ENCODE measurements around the gene ST3GAL4. TPM values are rescaled to one million over a fixed set of nuclear protein-coding genes. Genes with fewer than 3 reads are reported as not detected.

ST3GAL4 gene
- total RNA-seq, 1 experiment from 2014 or later = 17.3 TPM

DNA sequence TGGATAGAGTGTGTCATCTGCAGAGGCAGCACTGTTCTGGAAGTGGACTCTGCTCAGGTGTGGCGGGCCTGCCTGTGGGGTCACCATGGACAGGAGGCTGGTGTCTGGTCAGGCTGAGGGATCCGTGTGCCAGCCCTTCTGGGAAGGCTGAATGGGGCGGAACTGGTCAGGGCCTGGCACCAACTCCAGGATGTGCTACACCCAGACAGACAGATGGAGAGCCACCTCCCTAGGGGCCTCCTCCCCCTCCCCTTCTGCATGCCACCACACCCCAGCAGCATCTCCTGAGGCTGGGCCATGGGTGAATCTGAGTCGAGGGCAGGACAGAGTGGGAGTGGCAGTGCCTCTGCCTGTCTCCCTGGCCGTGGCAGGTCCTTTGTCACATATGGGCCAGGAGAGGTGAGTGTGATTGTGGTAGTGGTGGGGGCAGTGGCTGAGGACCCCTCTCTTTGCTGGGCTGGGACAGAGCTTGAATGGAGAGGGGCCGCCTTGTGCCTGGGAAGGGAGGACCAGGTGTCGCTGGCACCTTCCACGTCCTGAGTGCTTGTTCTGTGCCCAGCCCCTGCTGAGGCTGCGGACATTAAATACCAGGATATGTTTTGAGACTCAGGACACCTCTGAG lies 29.1 kb downstream of the ST3GAL4 start (continued):
- TF ChIP-seq, protein P1, sequence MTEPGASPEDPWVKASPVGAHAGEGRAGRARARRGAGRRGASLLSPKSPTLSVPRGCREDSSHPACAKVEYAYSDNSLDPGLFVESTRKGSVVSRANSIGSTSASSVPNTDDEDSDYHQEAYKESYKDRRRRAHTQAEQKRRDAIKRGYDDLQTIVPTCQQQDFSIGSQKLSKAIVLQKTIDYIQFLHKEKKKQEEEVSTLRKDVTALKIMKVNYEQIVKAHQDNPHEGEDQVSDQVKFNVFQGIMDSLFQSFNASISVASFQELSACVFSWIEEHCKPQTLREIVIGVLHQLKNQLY (CRISPR knock-in tag; IDR thresholded peaks at IDR 0.05) = no peak
- TF ChIP-seq NFE2L1 (CRISPR knock-in tag; IDR thresholded peaks at IDR 0.05) = no peak
- no peak for TF ChIP-seq ATF1 (CRISPR knock-in tag; IDR thresholded peaks at IDR 0.05)
- TF ChIP-seq ZNF281 (CRISPR knock-in tag; IDR thresholded peaks at IDR 0.05) = no peak
- TF ChIP-seq IRF2 (CRISPR knock-in tag; IDR thresholded peaks at IDR 0.05; ENCODE audit: borderline replicate concordance, low read depth) = no peak

GRCh38 chr11:126385991-126386728 lies 30.7 kb downstream of the ST3GAL4 start:
- DNase-seq (ENCODE audit: low spot score) = no peak
- Mint-ChIP-seq H3K36me3 (no peaks in the 10 kb centered on the region), H3K4me1 (peaks cover 16% of the 10 kb centered on the region), H3K27ac (peak overlapping the region; percentile 80; the same call in 1 of the 2 replicates), H3K4me3 (no peak overlapping the region), H3K9me3 (no peaks in the 10 kb centered on the region), H3K27me3 (ENCODE audit: low read depth) (no peaks in the 10 kb centered on the region)
- ChIA-PET CTCF (interaction anchor here (1.0 kb wide), 1 partner anchor 75 kb away, joined by 3 read pairs; no protein-coding TSS in a partner anchor), POLR2A (no interaction called here)
- no peak for ATAC-seq
- TF ChIP-seq, protein P2, sequence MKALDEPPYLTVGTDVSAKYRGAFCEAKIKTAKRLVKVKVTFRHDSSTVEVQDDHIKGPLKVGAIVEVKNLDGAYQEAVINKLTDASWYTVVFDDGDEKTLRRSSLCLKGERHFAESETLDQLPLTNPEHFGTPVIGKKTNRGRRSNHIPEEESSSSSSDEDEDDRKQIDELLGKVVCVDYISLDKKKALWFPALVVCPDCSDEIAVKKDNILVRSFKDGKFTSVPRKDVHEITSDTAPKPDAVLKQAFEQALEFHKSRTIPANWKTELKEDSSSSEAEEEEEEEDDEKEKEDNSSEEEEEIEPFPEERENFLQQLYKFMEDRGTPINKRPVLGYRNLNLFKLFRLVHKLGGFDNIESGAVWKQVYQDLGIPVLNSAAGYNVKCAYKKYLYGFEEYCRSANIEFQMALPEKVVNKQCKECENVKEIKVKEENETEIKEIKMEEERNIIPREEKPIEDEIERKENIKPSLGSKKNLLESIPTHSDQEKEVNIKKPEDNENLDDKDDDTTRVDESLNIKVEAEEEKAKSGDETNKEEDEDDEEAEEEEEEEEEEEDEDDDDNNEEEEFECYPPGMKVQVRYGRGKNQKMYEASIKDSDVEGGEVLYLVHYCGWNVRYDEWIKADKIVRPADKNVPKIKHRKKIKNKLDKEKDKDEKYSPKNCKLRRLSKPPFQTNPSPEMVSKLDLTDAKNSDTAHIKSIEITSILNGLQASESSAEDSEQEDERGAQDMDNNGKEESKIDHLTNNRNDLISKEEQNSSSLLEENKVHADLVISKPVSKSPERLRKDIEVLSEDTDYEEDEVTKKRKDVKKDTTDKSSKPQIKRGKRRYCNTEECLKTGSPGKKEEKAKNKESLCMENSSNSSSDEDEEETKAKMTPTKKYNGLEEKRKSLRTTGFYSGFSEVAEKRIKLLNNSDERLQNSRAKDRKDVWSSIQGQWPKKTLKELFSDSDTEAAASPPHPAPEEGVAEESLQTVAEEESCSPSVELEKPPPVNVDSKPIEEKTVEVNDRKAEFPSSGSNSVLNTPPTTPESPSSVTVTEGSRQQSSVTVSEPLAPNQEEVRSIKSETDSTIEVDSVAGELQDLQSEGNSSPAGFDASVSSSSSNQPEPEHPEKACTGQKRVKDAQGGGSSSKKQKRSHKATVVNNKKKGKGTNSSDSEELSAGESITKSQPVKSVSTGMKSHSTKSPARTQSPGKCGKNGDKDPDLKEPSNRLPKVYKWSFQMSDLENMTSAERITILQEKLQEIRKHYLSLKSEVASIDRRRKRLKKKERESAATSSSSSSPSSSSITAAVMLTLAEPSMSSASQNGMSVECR (CRISPR knock-in tag; IDR thresholded peaks at IDR 0.05; ENCODE audit: borderline replicate concordance) = no peak
- TF ChIP-seq, protein P1 (CRISPR knock-in tag; IDR thresholded peaks at IDR 0.05) = no peak
- TF ChIP-seq ZNF219 (CRISPR knock-in tag; IDR thresholded peaks at IDR 0.05; ENCODE audit: borderline replicate concordance) = no peak
- TF ChIP-seq, protein P3, sequence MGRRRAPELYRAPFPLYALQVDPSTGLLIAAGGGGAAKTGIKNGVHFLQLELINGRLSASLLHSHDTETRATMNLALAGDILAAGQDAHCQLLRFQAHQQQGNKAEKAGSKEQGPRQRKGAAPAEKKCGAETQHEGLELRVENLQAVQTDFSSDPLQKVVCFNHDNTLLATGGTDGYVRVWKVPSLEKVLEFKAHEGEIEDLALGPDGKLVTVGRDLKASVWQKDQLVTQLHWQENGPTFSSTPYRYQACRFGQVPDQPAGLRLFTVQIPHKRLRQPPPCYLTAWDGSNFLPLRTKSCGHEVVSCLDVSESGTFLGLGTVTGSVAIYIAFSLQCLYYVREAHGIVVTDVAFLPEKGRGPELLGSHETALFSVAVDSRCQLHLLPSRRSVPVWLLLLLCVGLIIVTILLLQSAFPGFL (CRISPR knock-in tag; IDR thresholded peaks at IDR 0.05; ENCODE audit: borderline replicate concordance) = no peak
- TF ChIP-seq TEAD4 (CRISPR knock-in tag; IDR thresholded peaks at IDR 0.05) = no peak
- no peak for TF ChIP-seq ZNF281 (CRISPR knock-in tag; IDR thresholded peaks at IDR 0.05)
- TF ChIP-seq ELF4 (CRISPR knock-in tag; IDR thresholded peaks at IDR 0.05; ENCODE audit: low read depth) = no peak
- TF ChIP-seq, protein P4, sequence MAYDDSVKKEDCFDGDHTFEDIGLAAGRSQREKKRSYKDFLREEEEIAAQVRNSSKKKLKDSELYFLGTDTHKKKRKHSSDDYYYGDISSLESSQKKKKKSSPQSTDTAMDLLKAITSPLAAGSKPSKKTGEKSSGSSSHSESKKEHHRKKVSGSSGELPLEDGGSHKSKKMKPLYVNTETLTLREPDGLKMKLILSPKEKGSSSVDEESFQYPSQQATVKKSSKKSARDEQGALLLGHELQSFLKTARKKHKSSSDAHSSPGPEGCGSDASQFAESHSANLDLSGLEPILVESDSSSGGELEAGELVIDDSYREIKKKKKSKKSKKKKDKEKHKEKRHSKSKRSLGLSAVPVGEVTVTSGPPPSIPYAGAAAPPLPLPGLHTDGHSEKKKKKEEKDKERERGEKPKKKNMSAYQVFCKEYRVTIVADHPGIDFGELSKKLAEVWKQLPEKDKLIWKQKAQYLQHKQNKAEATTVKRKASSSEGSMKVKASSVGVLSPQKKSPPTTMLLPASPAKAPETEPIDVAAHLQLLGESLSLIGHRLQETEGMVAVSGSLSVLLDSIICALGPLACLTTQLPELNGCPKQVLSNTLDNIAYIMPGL (CRISPR knock-in tag; IDR thresholded peaks at IDR 0.05) = no peak
- TF ChIP-seq, protein P5, sequence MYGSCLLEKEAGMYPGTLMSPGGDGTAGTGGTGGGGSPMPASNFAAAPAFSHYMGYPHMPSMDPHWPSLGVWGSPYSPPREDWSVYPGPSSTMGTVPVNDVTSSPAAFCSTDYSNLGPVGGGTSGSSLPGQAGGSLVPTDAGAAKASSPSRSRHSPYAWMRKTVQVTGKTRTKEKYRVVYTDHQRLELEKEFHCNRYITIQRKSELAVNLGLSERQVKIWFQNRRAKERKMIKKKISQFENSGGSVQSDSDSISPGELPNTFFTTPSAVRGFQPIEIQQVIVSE (CRISPR knock-in tag; IDR thresholded peaks at IDR 0.05; ENCODE audit: borderline replicate concordance) = no peak
- TF ChIP-seq, protein P6, sequence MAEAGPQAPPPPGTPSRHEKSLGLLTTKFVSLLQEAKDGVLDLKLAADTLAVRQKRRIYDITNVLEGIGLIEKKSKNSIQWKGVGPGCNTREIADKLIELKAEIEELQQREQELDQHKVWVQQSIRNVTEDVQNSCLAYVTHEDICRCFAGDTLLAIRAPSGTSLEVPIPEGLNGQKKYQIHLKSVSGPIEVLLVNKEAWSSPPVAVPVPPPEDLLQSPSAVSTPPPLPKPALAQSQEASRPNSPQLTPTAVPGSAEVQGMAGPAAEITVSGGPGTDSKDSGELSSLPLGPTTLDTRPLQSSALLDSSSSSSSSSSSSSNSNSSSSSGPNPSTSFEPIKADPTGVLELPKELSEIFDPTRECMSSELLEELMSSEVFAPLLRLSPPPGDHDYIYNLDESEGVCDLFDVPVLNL (CRISPR knock-in tag; IDR thresholded peaks at IDR 0.05; ENCODE audit: borderline replicate concordance, low read depth) = no peak
- TF ChIP-seq, protein P7, sequence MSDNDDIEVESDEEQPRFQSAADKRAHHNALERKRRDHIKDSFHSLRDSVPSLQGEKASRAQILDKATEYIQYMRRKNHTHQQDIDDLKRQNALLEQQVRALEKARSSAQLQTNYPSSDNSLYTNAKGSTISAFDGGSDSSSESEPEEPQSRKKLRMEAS (CRISPR knock-in tag; IDR thresholded peaks at IDR 0.05) = no peak
- TF ChIP-seq FOXJ3 (CRISPR knock-in tag; IDR thresholded peaks at IDR 0.05; ENCODE audit: borderline replicate concordance) = no peak
